Bronchial epithelial cell (primary cell): ENCODE measurements around the gene ANTXR2. TPM values are rescaled to one million over a fixed set of nuclear protein-coding genes. Genes with fewer than 3 reads are reported as not detected.

Experiments used
- DNase-seq: peaks from one replicate; pipeline ENCODE4 v3.0.0-alpha.2; 2010; ENCODE audit warnings: low read depth
- FAIRE-seq: peaks from 2 replicates; lab custom pipeline; 2011; peaks lifted over from hg19 to GRCh38; lab: Jason Lieb, UNC
- H3K27me3 ChIP-seq: 2 replicates; pipeline ENCODE4 v1.5.1; 2011; ENCODE audit warnings: low read length; ENCODE audit not compliant: control insufficient read depth, insufficient read depth
- H3K36me3 ChIP-seq: 2 replicates; pipeline ENCODE4 v1.5.1; 2011; ENCODE audit warnings: low read length; ENCODE audit not compliant: control insufficient read depth, insufficient read depth
- H3K4me3 ChIP-seq: 2 replicates; pipeline ENCODE4 v1.5.1; 2011; ENCODE audit warnings: mild to moderate bottlenecking, low read depth, low read length, control low read depth
- total RNA-seq: library from RNA; depleted of rRNA; stranded (reverse); fragments of >200 nt; gene quantifications from 2 replicates; pipeline ENCODE4 v1.2.1, GENCODE V29; 2014
- TF ChIP-seq, protein P1 (sequence below): IDR thresholded peaks from 2 replicates; pipeline ENCODE4 v1.5.1; 2011; ENCODE audit warnings: mild to moderate bottlenecking, moderate library complexity, low read length, control low read depth, inconsistent platforms; ENCODE audit not compliant: insufficient read depth, severe bottlenecking

ANTXR2 gene
- total RNA-seq, 1 donor from 2014 or later = 35.5 TPM

DNA sequence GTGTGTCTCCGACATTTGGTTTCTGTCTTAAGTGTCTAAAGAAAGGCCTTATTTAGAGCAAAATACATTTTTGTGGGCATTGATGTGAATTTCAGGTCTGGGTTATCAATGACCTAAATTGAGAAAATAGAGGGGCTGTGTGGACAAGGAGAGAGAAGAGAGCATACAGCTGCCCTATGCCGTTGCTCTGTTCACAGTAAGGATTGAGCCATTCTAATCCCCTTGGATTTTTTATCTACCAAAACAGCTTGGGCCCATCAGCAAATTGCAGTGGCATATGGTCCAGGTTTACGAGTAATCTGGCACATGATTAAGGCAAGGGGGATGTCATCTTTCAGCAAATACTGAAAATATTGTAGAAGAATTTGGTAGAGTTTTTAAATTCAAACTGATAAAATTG, 210.2 kb downstream of the ANTXR2 start:
- TF ChIP-seq, protein P1, sequence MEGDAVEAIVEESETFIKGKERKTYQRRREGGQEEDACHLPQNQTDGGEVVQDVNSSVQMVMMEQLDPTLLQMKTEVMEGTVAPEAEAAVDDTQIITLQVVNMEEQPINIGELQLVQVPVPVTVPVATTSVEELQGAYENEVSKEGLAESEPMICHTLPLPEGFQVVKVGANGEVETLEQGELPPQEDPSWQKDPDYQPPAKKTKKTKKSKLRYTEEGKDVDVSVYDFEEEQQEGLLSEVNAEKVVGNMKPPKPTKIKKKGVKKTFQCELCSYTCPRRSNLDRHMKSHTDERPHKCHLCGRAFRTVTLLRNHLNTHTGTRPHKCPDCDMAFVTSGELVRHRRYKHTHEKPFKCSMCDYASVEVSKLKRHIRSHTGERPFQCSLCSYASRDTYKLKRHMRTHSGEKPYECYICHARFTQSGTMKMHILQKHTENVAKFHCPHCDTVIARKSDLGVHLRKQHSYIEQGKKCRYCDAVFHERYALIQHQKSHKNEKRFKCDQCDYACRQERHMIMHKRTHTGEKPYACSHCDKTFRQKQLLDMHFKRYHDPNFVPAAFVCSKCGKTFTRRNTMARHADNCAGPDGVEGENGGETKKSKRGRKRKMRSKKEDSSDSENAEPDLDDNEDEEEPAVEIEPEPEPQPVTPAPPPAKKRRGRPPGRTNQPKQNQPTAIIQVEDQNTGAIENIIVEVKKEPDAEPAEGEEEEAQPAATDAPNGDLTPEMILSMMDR = no peak
- no peak for FAIRE-seq

DNA sequence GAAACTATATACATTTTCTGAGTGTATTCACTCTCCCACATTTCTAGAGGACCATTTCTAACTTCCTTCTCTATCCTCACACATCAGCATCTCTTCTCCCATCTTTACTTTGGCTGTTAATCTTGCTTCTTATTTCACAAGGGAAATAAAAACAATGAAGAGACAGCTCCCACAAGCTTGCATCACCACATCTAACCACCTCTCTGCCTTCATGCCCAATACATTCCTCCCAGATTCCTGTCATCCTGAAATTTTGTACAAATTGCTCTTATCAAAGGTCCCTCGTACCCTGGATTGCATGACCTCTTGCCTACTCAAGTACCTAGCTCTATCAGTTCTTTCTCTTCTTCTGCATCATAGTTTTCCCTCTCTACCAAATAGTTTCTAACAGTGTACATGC, 215.2 kb downstream of the ANTXR2 start:
- Histone ChIP-seq H3K36me3 (no peaks in the 10 kb centered on the region), H3K4me3 (no peak overlapping the region), H3K27me3 (no peaks in the 10 kb centered on the region)
- TF ChIP-seq, protein P1 = no peak
- FAIRE-seq (no peak), DNase-seq (no peak)

More for the DNA sequence above, 210.2 kb downstream of the ANTXR2 start:
- H3K27me3 ChIP-seq = no peaks in the 10 kb centered on the region
- H3K36me3 ChIP-seq = no peaks in the 10 kb centered on the region
- no peak overlapping the region for H3K4me3 ChIP-seq
- no peak for DNase-seq

DNA sequence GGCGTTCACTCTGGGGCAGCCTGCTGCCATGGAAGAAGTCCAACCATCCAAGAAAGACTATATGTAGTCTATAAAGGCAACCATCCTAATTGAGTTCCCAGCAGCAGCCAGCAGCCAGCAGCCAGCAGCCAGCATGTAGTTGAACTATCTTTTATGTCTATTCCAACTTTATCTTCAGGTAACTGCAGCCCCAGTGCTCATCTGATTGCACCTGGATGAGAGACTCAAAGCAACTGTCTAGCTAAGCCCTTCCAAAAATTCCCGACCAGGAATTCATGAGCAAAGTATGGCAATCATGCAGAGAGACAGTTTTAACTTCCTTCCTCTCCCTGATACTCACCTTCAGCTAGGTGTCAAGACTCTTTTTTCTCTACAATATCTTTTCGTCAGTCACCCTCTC, 216.8 kb downstream of the ANTXR2 start:
- Histone ChIP-seq H3K27me3 (no peaks in the 10 kb centered on the region), H3K4me3 (no peak overlapping the region), H3K36me3 (no peaks in the 10 kb centered on the region)
- TF ChIP-seq, protein P1 = no peak
- DNase-seq (no peak), FAIRE-seq (no peak)

DNA sequence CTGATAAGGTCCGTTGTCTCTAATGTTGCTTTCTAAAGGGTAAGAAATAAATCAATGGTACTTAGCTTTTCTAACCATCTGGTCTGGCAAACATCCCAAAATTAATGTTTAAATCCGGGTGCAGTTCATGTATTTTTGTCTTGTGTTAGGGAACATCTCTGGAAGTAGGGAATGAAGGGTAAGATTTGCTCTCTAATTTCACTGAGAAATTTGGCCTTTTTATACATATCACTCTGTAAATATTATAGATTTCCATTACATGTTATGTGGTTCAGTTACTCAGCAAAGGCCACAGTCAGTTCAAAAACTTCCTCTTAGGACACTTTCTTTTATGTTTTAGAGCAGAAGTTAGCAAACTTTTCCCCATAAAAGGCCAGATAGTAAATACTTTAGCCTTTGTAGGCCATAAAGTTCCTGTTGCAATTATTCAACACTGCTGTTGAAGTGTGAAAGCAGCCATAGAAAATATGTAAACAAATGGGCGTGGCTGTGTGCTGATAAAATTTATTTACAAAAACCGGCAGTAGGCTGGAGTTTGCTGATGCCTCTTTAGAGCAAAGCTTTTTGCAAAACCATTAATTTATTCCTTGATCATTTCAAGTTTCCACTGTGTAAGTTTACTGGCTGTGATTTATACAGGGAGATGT, 218.1 kb downstream of the ANTXR2 start:
- FAIRE-seq (no peak), DNase-seq (no peak)
- TF ChIP-seq, protein P1 = no peak
- Histone ChIP-seq H3K4me3 (no peak overlapping the region), H3K27me3 (no peaks in the 10 kb centered on the region), H3K36me3 (no peaks in the 10 kb centered on the region)

DNA sequence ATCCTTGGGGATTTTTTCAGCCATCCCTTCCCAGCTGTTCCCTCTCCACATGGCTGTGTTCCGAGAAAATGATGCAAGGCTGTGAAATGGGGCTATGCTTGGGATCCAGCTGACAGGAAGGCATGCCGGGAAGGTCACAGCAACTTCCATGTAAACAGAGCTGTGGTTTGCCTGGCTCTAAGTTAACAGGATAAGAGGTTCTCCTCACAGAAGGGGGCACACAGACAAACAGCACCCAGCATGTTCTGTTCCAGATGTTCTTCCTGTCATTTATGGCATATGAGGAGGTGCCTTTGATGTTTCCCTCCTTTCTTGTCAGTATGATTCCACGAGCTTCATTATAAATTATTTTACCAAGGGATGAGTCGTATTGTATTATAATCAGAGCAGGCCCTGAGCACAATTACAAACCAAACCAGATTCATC, 220.7 kb downstream of the ANTXR2 start:
- FAIRE-seq (no peak), DNase-seq (no peak)
- Histone ChIP-seq H3K36me3 (no peaks in the 10 kb centered on the region), H3K27me3 (no peaks in the 10 kb centered on the region), H3K4me3 (no peak overlapping the region)
- TF ChIP-seq, protein P1 = no peak
